ENCODE measurements around the gene DEGS2.
A peak's percentile ranks its signal among the peaks of the same experiment; 100 is the strongest.

The DEGS2 gene

GRCh38 chr14:100200311-100200710 lies 40.9 kb upstream of the DEGS2 start:
- no peak overlapping the region for H3K4me3 ChIP-seq (ENCODE audit: low read depth, low read length)
- DNase-seq (ENCODE audit: low read depth), result no peak
- TF ChIP-seq, protein P1, sequence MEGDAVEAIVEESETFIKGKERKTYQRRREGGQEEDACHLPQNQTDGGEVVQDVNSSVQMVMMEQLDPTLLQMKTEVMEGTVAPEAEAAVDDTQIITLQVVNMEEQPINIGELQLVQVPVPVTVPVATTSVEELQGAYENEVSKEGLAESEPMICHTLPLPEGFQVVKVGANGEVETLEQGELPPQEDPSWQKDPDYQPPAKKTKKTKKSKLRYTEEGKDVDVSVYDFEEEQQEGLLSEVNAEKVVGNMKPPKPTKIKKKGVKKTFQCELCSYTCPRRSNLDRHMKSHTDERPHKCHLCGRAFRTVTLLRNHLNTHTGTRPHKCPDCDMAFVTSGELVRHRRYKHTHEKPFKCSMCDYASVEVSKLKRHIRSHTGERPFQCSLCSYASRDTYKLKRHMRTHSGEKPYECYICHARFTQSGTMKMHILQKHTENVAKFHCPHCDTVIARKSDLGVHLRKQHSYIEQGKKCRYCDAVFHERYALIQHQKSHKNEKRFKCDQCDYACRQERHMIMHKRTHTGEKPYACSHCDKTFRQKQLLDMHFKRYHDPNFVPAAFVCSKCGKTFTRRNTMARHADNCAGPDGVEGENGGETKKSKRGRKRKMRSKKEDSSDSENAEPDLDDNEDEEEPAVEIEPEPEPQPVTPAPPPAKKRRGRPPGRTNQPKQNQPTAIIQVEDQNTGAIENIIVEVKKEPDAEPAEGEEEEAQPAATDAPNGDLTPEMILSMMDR (IDR thresholded peaks at IDR 0.05; ENCODE audit: control insufficient read depth, extremely low read depth, insufficient read depth), result no peak

DNA sequence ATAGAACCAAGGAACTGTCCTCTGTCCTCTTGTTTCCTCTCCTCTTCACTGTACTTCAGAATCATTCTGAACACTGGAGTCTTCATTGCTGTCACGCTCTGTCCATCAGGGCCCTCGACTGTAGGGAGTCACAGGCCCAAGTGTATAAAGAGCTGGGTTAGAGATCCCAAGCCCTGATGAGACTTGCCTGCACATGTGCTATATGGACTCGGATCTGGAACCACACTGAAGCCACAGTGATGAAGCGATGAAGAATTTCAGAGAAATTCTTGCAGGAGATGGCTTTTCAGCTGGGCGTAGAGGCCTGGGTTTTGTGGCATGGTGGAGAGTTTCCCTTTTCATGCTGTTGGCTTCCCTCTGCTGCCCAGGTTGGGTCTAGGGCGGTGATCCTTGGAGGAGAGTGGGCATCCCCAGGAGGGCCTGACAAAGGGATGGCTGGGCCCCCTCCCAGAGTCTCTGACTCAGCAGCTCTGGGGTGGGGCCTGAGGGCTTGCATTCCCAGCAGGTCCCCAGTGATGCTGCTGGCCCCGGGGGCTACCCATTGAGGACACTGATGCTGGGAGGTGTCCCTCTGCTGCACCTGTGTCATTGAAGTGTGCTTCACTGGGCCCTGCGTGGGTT lies 39.9 kb upstream of the DEGS2 start:
- TF ChIP-seq, protein P1 (IDR thresholded peaks at IDR 0.05; ENCODE audit: control insufficient read depth, extremely low read depth, insufficient read depth), result no peak
- H3K4me3 ChIP-seq (ENCODE audit: low read depth, low read length), result no peak overlapping the region
- DNase-seq (ENCODE audit: low read depth), result no peak

GRCh38 chr14:100193417-100194357 lies 34.2 kb upstream of the DEGS2 start:
- TF ChIP-seq, protein P1 (IDR thresholded peaks at IDR 0.05; ENCODE audit: control insufficient read depth, extremely low read depth, insufficient read depth), result no peak
- H3K4me3 ChIP-seq (ENCODE audit: low read depth, low read length), result peak overlapping the region; percentile 37
- DNase-seq (ENCODE audit: low read depth), result no peak

GRCh38 chr14:100192672-100193416 lies 33.4 kb upstream of the DEGS2 start:
- DNase-seq (ENCODE audit: low read depth), result peak; percentile 95
- TF ChIP-seq, protein P1 (IDR thresholded peaks at IDR 0.05; ENCODE audit: control insufficient read depth, extremely low read depth, insufficient read depth), result peak; percentile 95
- H3K4me3 ChIP-seq (ENCODE audit: low read depth, low read length), result peak overlapping the region; percentile 45

- no peak for DNase-seq (ENCODE audit: low read depth)
- TF ChIP-seq, protein P1 (IDR thresholded peaks at IDR 0.05; ENCODE audit: control insufficient read depth, extremely low read depth, insufficient read depth), result no peak
- H3K4me3 ChIP-seq (ENCODE audit: low read depth, low read length), result peak overlapping the region; percentile 45
These were observed 32.8 kb upstream of the DEGS2 start for GRCh38 chr14:100192250-100192671.

- TF ChIP-seq, protein P1 (IDR thresholded peaks at IDR 0.05; ENCODE audit: control insufficient read depth, extremely low read depth, insufficient read depth), result no peak
- no peak overlapping the region for H3K4me3 ChIP-seq (ENCODE audit: low read depth, low read length)
- no peak for DNase-seq (ENCODE audit: low read depth)
These were observed 32.3 kb upstream of the DEGS2 start for GRCh38 chr14:100191584-100192249.

All from LNCaP clone FGC (cell line).